ENCODE results near the gene NPHP4.

The NPHP4 gene

DNA sequence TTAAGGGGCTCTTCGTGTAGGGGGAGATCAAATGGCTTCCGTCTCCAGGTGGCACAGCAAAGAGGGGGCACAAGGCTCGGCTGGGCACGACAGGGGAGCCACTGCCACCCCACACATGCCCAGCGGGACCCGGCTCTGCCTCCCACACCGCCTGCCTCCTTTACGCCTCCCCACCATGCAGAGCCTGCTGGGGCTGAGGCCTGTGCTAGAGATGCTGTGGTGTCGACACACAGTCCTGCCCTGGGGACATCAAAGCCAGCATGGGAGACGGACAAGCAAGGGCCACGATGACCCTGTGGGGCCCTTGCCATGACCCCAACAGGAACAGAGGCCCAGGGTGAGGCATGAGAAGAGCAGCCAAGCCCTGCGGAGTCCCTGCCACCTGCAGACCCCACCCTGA is 102.8 kb downstream of the NPHP4 start:
- DNase-seq, result no peak

DNA sequence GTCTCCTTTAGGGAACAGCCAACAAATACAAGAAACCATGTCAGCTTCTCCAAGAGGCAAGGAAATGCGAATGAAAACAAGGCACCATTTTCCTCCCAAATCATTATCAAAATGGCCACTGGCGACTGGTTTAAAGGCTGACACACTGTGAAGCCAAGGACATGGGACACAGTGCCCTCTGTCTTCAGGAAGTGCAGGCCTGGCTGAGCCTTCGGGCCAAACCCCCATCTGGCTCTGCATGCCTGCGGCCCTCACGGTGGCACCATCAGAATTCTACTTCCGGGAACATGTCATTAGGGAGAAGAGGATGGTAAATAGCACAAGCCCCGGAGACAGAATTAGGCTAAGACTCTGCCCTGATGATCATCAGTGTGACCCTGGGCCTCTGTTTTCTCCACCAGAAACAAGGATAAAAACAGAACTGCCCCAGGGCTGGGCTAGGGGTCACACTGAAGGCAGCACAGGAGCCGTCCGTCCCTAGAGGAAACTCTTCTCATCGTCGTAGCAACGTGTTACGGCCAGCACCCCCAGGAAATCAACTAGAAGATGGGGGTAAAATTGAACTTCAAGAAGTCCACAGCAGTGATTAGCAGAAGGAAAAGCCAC is 103.5 kb downstream of the NPHP4 start:
- no peak for DNase-seq

DNA sequence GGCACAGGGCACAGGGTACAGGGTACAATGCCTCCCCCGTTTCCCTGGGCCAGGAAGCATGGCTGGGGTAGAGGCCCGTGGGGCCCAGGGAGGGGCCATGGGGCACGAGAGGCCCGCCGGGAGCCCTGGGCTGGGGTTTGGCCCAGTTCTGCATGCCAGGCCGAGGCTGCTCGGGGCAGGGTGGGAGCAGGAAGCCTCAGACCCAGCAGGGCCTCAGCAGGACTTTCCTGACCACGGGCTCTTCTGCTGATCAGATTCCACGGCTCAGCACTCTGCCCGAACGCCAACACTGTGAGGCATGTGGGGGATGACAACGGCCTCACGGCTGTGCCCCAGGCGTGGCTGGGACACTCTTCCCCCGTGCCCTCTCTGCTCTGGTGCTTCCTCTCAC is 104.3 kb downstream of the NPHP4 start:
- DNase-seq, result no peak

DNA sequence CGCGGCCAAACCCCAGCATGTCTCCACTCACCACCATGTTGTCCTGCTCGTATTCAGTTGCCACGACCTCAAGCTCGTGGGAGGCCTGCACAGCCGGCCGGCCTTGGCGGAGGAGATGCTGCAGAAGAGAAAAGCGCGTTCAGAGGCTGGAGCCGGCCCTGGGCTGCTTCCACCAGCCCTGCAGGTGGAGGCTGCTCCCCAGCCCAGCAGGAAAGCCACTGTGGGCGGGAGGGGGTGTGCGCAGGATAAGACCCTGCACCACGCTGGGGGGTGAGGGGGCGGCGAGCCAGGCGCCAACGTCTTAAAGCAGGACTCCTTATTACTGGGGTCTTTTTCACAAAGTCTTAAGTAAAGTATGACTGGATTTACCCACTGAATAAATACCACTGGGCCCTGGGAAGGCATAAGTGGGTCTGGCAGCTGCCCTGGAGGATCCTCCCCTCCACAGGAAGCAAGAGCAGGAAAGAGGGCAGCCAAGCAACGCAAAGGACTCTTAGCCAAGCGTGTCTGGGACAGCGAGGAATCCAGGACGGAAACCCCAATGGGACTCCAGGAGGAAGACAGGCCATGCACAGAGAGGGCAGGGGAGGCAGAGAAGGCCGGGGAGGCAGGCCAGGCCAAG is 104.8 kb downstream of the NPHP4 start:
- no peak for DNase-seq

DNA sequence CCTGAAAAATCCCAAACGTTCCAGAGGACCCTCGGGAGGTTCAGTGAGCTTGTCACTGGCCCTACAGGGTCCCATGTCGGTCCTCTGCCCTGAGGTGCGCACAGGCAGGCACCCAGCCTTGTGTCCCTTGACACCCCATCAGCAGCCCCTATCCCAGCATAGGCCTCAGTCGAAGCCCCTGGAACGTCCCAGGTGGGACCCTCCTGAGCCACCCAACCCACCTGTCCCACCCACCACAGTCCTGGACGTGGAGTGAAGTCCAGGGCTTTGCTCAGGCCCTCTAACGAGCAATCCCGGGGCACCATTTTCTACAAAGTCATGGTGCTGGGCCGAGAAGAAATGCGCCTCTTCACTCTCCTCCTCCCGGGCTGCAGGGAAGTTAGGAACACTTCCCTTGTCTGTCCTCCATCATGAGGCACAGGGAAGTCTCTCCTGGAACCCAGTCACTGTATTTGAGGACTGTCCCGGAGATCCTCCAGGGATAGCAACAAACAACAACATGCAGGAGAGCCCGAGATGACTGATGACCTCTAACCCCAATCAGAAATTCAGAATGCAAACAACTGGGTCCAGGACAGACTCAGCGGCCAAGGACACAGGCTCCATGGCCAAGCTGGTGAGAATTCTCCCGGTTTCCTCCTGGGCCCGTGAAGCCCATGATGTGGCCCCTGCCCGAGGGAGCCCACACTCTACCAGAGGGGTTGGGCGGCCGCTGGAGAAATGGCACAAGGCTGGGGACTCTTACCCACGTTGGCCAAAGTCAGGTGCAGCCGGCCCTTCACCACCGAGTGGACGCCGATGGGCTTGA is 105.5 kb downstream of the NPHP4 start:
- DNase-seq, result no peak

DNA sequence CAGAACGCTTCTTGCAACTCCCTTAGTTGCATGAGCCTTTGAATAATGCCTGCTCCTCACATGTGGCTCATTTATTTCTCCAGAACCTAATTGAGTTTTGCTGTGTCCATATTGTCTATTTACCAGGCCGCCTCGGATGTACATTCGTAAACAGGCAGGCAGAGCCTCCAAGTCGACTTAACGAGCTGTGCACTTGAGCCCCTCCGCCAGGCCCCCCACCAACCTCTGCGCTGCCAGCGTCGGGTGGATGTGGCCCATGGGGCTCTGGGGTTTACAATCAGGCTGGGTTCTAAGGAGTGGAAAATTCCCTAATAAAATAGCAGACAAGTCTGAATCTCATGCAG is 106.1 kb downstream of the NPHP4 start:
- no peak for DNase-seq

DNA sequence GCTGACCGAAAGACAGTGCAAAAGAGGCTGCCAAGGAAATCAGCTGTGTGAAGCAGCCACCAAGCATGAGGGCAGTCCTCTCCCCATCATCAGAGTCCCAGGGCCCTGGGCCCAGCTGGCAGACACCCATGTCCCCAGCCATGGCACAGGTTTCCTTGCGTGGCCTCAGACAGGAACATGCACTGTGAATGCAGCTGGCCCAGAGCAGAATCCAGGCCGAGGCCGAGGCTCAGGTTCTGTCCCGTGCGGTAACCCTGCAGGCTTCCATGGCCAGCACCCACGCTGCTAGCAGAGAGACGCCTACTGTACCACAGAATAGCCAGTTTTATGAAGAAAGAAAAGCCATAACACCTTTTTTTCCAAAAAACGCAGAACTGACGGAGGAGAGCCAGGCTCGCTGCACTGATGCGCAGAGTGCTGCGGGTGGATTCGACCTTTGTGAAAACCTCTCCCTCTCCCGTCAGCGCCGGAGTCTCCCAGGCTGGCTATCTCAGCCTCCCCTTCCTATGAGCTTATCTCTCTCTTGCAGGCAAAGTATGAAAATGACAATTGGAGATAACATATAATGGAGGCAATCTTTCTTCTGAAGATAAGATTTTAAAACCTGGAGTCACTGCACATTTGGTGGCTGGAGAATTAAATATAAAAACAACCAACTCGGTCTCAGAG is 106.6 kb downstream of the NPHP4 start:
- DNase-seq, result no peak

DNA sequence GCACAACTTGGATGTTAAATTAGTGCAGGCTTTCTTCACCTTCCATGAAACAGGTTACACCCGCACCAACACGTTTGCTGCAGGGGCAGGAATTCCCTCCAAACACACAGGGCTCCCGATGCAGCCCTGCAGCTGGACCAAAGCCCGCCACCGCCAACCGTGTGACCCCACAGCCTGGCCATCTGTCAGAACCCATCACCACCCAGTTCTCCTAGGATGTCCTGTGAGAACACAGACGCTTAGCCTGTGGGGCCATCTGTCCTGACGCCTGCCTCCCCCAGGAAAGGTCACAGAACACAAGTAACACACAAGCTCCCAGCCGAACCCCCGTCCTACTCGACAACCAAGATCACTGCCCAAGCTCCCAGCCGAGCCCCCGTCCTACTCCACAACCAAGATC is 108.1 kb downstream of the NPHP4 start:
- no peak for DNase-seq

DNA sequence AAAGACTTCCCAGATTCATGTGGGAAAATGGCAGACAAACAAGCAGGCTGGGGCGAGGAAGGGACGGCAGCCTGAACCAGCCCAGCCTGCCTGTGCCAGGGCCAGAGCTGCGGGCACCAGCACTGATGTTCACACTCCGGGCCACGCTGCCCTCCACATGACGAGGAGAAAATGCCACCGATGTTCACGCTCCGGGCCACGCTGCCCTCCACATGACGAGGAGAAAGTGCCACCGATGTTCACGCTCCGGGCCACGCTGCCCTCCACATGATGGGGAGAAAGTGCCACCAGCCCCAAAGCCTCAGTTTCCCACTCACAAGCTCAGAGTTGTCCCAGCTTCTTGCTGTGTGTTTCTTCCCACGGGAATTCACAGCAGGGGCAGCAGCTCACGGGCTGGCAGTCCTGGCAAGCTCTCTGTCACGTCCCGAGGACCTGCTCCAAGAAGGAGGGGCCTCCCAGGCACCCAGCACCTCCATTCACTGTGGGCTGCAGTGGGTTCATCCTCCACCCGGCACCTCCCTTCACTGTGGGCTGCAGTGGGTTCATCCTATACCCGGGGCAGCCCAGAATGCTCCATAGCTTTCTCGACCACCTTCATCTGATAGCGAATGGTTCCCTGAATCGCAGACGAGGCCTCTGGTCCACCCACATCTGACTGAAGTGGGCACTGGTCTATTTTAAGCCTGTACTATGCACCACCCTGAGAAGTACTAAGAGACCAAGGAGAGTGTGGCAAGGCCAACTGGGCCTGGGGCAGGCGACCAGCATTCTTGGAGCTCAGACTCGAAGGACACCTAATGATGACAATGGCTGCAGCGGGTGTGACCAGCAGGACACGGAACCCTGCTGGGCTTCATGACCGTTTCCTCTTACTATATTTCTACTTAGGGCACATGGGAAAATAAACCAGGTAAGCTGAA is 108.8 kb downstream of the NPHP4 start:
- no peak for DNase-seq

DNA sequence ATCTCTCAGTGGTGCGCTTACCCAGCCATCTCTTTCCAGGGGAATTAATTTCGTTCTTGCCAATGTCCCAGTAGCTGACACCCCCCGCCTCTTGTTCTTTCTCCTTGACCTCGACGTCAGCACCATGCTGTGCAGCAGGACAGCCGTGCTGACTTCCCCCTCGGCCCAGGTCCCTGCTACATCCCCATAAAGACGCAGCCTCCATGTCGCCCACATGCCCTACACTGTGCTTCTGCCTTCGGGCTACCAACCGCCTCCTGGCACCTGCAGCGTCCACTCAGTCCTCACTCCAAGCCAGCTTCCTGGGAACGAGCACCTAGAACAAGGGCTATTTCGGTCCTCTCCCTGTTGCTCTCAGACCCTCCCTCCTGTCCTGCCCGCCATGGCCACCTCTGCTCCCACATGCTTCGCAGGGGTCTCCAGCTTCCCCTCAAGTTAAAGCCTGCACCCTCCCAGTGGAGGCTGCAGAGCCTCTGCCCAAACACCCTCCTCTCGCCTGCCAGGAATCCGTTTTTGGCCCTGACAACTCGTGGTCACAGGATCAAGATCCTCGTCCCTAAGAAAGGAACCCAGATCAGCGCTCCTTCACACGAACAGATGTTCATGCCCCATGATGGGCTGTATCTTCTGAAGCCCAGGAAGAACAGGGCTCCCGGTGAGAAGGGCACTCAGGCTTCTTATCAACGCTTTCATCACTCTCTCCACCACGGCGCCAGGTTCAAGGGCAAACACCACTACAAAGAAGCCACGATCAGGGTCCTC is 109.7 kb downstream of the NPHP4 start:
- DNase-seq, result no peak

DNA sequence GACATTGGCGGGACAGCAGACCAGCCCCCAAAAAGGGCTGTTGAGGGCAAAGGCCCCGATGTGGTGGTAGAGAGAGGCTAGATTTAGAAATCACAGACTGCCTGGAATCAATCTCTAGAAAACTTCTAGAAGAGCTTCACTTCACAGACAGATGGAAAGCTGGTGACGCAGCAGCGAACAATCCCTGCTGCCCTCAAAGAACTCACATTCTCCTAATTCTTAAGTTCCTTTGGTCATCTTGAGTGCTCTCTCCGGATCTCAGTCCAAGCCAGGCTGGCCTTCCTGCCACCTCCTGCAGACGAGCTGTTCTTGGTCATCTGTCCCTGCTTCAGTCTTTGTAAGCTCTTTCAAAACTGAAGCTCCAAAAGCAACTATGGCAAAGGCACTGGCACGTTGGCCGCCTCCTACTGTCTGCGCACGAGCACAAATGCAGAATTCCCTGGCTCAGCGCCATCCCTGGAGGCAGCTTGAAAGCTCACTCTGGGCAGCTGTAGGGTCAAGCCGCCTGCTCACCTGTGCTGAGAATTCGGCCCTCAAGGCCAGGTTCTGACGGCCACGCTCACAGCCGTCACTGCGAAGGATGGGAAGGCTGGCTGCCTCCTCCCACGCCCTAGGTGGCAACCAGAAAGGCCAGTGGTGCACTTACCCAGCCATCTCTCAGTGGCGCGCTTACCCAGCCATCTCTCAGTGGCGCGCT is 110.6 kb downstream of the NPHP4 start:
- no peak for DNase-seq

DNA sequence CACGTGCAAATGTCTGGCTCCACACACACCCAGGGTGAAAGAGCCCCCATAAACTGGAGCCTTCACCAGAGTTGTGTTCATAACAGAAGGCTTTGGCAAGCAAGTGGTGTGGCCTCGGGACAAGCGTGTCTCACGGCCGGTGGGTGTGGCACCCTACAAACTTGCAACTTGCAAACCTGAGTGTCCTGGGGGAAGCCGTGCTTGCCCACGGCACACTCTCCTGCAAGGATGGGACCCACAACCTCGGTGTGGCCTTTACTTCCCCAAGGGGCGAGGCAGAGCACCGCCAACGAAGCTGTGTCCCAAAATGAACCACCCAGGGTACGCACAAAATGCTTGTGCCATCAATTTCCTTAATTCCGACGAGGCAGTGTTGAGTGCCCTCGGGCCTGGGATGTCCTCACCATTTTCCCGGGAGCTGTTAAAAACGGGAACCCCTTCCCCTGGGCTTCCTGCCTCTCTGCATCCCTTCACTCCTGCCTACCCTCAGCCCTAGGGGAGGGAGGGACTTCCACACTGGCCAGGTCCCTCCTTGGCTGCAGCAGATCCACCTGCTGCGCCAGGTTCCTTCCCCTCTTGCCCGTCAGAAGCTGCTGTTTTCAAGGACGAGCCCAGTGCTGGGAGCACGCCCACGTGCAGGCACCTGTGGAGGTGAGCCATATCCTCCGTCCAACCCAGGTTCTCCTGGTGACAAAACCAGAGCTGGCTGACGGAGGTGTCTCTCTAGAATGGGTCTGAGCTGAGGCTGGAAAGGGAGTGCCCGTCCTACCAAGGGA is 111.4 kb downstream of the NPHP4 start:
- DNase-seq, result no peak

DNA sequence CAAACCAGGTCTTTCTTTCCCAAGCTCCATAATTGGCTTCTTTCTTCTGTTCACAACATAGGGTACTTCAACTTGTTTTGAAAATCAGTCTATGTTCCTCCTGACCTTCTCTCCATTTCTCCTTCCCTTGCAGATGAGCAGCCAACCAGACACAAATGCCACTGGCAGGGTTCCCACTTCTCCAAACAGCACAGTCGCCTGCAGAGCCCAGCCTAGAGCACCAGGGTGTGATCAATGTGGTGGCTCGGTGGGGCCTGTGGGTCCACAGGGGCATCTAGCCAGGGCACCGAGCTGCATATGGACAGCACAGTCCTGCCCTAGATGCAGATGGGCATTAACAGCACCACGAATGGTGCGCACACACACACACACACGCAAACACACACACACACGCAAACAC is 112.8 kb downstream of the NPHP4 start:
- DNase-seq, result no peak

DNA sequence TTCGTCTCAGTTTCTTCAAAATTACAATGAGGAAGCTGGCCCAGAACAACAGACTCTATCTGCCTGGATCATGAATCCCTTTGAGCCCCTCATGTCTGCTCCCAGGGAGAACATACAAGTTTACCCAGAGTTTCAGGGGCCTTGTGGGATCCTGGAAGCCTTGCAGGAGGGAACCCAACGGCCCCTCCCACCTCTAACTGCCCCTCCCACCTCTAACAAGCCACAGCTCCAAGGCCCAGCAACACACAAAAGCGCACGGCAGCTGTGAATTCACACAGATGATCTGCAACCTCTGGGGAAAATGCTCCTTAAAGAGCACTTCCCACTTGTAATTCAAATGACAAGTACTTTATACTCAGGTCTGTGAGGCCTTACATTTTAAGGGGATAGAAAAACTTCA is 113.3 kb downstream of the NPHP4 start:
- DNase-seq, result no peak

DNA sequence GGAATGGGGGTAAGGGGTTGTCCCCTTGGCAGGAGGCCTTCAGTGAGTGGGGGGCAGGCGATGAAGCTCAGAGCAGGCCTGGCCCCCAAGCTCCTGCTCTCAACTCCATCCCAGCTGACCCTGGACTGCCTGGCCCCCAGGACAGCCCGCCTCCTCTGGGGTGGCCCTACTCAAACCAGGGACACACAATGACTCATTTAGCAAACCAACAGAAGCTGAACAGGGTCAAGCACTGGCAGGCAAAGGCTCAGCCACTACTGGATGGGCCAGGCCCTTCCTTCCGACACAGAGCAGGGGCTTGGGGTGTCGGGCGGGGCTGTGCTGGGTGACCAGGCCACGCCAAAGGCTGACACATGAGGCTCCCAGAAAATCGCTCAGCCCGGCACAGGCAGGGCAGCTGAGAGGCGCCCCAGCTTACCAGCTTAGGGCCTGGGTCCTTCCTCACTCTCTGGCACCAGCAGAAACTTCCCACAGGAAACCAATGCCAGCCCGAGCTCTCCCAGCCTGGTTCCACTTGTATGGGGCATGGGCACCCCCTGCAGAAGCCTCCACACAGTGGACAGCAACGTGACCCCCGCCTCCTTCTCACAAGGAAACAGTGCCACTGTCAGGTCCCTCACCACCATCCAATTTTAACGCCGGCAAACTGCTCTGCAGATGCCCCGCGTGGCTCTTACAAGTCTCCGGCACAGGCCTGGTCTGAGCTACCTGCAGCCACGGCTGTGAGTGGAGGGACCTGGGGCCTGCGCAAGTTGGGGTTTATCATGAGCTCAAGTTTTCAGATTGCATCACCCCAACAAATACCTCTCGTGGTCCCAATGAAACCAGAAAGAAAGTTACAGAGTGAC is 114.3 kb downstream of the NPHP4 start:
- DNase-seq, result no peak

DNA sequence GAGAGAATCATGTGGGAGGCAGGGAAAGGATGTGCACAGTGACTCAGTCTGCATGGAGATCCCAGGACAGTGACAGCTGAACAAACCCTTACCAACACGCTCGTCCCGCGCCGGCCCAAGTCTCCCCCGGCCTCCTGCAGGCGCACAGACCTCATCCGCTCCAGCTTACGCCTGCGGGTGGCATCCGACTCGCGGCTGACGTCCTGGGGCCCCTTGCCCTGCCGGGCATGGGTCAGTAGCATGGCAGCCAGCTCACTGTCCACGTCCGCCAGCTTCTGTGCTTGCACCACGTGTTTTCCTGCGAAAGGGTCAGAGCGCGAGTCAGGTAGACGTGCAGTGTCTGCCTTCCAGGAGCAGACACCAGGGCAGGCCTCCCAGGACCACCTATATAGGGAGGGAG is 115.2 kb downstream of the NPHP4 start:
- DNase-seq, result no peak

DNA sequence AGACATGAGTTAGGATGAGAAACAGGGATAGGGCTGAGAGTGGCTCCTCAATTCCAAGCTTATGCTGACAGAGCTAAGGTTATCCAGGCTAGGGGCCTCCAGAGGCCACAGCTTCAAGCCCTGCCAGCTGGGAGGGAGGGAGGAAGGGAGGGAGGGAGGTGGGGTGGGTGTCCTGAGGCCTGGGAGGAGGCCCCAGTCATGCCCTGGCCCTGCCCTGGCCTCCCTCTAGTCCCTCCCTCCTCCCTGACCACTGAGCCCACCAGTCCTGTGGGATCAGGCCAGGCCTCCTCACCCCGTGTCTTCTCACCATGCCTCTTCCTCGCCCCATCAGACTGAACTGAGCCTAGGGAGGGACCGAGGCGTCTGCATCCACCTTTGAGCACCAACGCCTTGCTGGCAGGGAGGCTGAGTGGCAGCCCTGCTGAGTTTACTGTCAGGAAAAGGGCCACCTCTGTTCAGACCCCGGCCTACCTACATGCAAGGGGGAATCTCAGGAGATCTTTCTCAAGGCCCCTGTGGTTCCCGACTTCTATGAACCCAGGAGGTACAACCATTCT is 116.1 kb downstream of the NPHP4 start:
- no peak for DNase-seq

DNA sequence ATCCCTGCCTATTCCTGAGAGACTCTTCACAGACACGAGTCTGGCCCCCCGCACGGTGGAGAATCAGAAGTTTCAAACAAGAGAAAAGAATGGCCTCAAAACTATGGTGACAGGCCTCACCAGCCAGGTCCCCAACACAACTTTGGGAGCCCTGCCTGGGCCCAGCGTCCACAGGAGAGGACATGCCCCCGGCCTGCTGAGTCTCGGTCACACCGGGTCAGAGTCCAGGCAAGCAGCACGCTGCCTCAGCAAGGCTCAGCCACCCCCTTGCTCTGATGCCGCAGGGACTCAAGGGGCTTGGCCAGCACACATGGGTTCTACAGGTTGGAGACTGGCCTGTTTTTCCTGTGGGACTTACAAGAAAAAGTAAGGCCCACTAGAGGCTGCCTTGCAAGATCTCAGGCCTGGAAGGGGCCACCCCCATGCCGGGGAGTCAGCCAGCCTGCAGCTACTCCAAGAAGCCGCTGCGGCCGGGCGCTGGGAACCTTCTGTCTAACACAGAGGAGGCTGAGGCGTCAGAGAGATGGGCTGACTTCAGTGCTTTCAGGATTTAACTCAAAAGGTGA is 116.8 kb downstream of the NPHP4 start:
- DNase-seq, result no peak
